Fibroblast of villous mesenchyme (primary cell): ENCODE results near the gene GJC1. TPM values are rescaled to one million over a fixed set of nuclear protein-coding genes. Genes with fewer than 3 reads are reported as not detected.

ENCODE experiments used
- DNase-seq: peaks from one replicate; pipeline ENCODE4 v3.0.0-alpha.2; 2010; ENCODE audit warnings: low read depth
- H3K4me3 ChIP-seq: 2 replicates; pipeline ENCODE4 v1.5.1; 2011; ENCODE audit warnings: low read depth, mild to moderate bottlenecking, low read length
- CTCF ChIP-seq: IDR thresholded peaks from 2 replicates; pipeline ENCODE4 v1.5.1; 2012; ENCODE audit warnings: low read depth, mild to moderate bottlenecking, low read length; ENCODE audit not compliant: insufficient read depth
- total RNA-seq: library from RNA; depleted of rRNA; stranded (reverse); fragments of >200 nt; gene quantifications from 2 replicates; pipeline ENCODE4 v1.2.3, GENCODE V29; 2012

The GJC1 gene
- total RNA-seq, 1 donor = 30.2 TPM

GRCh38 chr17:44798356-44798755 is 31.7 kb downstream of the GJC1 start:
- DNase-seq = no peak
- TF ChIP-seq CTCF = no peak
- no peak overlapping the region for H3K4me3 ChIP-seq

GRCh38 chr17:44797802-44798201 is 32.3 kb downstream of the GJC1 start:
- DNase-seq = peak; percentile 67
- no peak overlapping the region for H3K4me3 ChIP-seq
- TF ChIP-seq CTCF = no peak

- DNase-seq = no peak
- H3K4me3 ChIP-seq = no peak overlapping the region
- no peak for TF ChIP-seq CTCF
Measured at GRCh38 chr17:44796731-44797130, 33.4 kb downstream of the GJC1 start.

- TF ChIP-seq CTCF = no peak
- no peak for DNase-seq
- H3K4me3 ChIP-seq = no peak overlapping the region
Measured at GRCh38 chr17:44795928-44796327, 34.2 kb downstream of the GJC1 start.

DNA sequence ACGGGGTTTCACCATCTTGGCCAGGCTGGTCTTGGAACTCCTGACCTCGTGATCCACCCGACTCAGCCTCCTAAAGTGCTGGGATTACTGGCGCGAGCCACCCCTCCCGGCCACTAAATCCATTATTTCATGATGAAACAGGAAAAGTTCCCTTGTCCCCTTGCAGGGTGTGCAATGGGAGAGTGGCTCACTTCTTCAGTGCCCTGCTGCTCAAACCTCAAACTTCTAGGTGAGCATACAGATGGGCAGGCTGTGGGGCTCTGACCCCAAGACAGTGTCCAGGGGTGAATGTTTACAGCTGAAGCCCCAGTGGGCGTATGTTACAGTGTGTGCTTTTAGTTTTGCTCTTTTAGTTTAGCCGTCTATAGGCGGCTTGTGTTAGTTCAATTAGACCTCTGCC is 34.7 kb downstream of the GJC1 start:
- no peak for DNase-seq
- TF ChIP-seq CTCF = no peak
- H3K4me3 ChIP-seq = no peak overlapping the region

- H3K4me3 ChIP-seq = no peak overlapping the region
- no peak for TF ChIP-seq CTCF
- peak; percentile 82 for DNase-seq
Measured at GRCh38 chr17:44794851-44795413, 35.2 kb downstream of the GJC1 start.
